GM23338 (cell line): ENCODE data around the gene GMPPB. TPM values are rescaled to one million over a fixed set of nuclear protein-coding genes. Genes with fewer than 3 reads are reported as not detected.

Experiments used
- ATAC-seq: fragments of 200-7000 bp; cut with Tn5 transposase; 3 replicates; pipeline ENCODE4 v1.9.1; 2020
- DNase-seq: peaks from one replicate; pipeline ENCODE4 v3.0.0-alpha.2; 2015; ENCODE audit warnings: low spot score
- H2AFZ ChIP-seq: fragments of 200-600 bp; sonication (generic); 2 replicates; pipeline ENCODE4 v1.8.0; 2016; ENCODE audit warnings: antibody characterized with exemption, mild to moderate bottlenecking, moderate library complexity
- H3F3A ChIP-seq: fragments of 200-600 bp; sonication (generic); replicated peaks from 2 replicates; pipeline ENCODE4 v1.8.0; 2017; ENCODE audit warnings: antibody characterized with exemption, mixed run types, low read depth
- H3K27ac ChIP-seq: fragments of 200-600 bp; sonication (generic); 2 replicates; pipeline ENCODE4 v1.6.1; 2016; ENCODE audit warnings: low read depth
- H3K27me3 ChIP-seq: fragments of 200-600 bp; sonication (generic); 2 replicates; pipeline ENCODE4 v1.8.0; 2016; ENCODE audit warnings: mild to moderate bottlenecking, mixed run types, moderate library complexity; ENCODE audit not compliant: insufficient read depth
- H3K36me3 ChIP-seq: fragments of 200-600 bp; sonication (generic); 2 replicates; pipeline ENCODE4 v1.8.0; 2016; ENCODE audit warnings: mild to moderate bottlenecking; ENCODE audit not compliant: insufficient read depth
- H3K4me1 ChIP-seq: fragments of 200-600 bp; sonication (generic); 2 replicates; pipeline ENCODE4 v1.8.0; 2016; ENCODE audit warnings: mild to moderate bottlenecking, moderate library complexity; ENCODE audit not compliant: insufficient read depth
- H3K4me2 ChIP-seq: fragments of 200-600 bp; sonication (generic); 2 replicates; pipeline ENCODE4 v1.7.1; 2017; ENCODE audit warnings: mixed run types
- H3K4me3 ChIP-seq: fragments of 200-600 bp; sonication (generic); 2 replicates; pipeline ENCODE4 v1.6.1; 2016; ENCODE audit warnings: mixed run types
- H3K79me2 ChIP-seq: fragments of 200-600 bp; sonication (generic); replicated peaks from 2 replicates; pipeline ENCODE4 v1.8.0; 2017; ENCODE audit warnings: mild to moderate bottlenecking; ENCODE audit not compliant: insufficient read depth
- H3K9me2 ChIP-seq: fragments of 200-600 bp; sonication (generic); 2 replicates; pipeline ENCODE4 v1.8.0; 2017; ENCODE audit not compliant: insufficient read depth
- H4K20me1 ChIP-seq: fragments of 200-600 bp; sonication (generic); replicated peaks from 2 replicates; pipeline ENCODE4 v1.8.0; 2017; ENCODE audit warnings: mild to moderate bottlenecking; ENCODE audit not compliant: insufficient read depth
- H3K27ac Mint-ChIP-seq: 2 replicates; pipeline ENCODE4 v1.8.0; 2020; ENCODE audit warnings: inconsistent platforms, mild to moderate bottlenecking, moderate library complexity, mixed read lengths
- H3K27me3 Mint-ChIP-seq: 3 replicates; pipeline ENCODE4 v1.8.0; 2022; ENCODE audit warnings: low read depth, mild to moderate bottlenecking, moderate library complexity, mixed read lengths, inconsistent platforms; ENCODE audit not compliant: insufficient read depth, poor library complexity
- H3K36me3 Mint-ChIP-seq: 3 replicates; pipeline ENCODE4 v1.8.0; 2021; ENCODE audit warnings: low read depth, mild to moderate bottlenecking, inconsistent platforms, moderate library complexity, mixed read lengths
- H3K4me1 Mint-ChIP-seq: 3 replicates; pipeline ENCODE4 v1.8.0; 2020; ENCODE audit warnings: mild to moderate bottlenecking, inconsistent platforms, mixed read lengths
- H3K4me3 Mint-ChIP-seq: 3 replicates; pipeline ENCODE4 v1.8.0; 2021; ENCODE audit warnings: moderate library complexity, mild to moderate bottlenecking, inconsistent platforms, mixed read lengths
- H3K9me3 Mint-ChIP-seq: 3 replicates; pipeline ENCODE4 v1.8.0; 2020; ENCODE audit warnings: moderate library complexity, mild to moderate bottlenecking, inconsistent platforms, mixed read lengths
- CREB1 ChIP-seq: fragments of 250-450 bp; sonication (Bioruptor Pico); IDR thresholded peaks from 2 replicates; pipeline ENCODE4 v1.5.0; 2020; ENCODE audit warnings: low read depth, mild to moderate bottlenecking, moderate library complexity
- CTCF ChIP-seq, 2 experiments: fragments of 200-600 bp in 1 of 2; sonication (generic) in 1 of 2; conservative IDR thresholded peaks; 2 replicates each; pipeline versions ENCODE4 v1.5.1 to v1.6.1; 2016 to 2017; ENCODE audit warnings: antibody characterized with exemption in 2 of 2, low read depth in 2 of 2, mild to moderate bottlenecking in 2 of 2, moderate library complexity in 1 of 2
- ETS1 ChIP-seq: IDR thresholded peaks from 2 replicates; pipeline ENCODE4 v1.6.1; 2016; ENCODE audit warnings: antibody characterized with exemption
- EZH2 ChIP-seq: fragments of 200-600 bp; sonication (generic); IDR thresholded peaks from one replicate; pipeline ENCODE4 v1.8.0; 2017; ENCODE audit warnings: antibody characterized with exemption, mild to moderate bottlenecking, low read depth; ENCODE audit not compliant: unreplicated experiment
- EZH2phosphoT487 ChIP-seq: fragments of 200-600 bp; sonication (generic); IDR thresholded peaks from one replicate; pipeline ENCODE4 v1.8.1; 2018; ENCODE audit warnings: antibody characterized with exemption; ENCODE audit not compliant: unreplicated experiment
- JUNB ChIP-seq: IDR thresholded peaks from one replicate; pipeline ENCODE4 v1.6.1; 2016; ENCODE audit warnings: antibody characterized with exemption; ENCODE audit not compliant: unreplicated experiment
- NANOG ChIP-seq: IDR thresholded peaks from 2 replicates; pipeline ENCODE4 v1.6.1; 2016; ENCODE audit warnings: antibody characterized with exemption, borderline replicate concordance
- POLR2AphosphoS5 ChIP-seq: IDR thresholded peaks from 2 replicates; pipeline ENCODE4 v1.6.1; 2016; ENCODE audit warnings: antibody characterized with exemption, low read depth
- REST ChIP-seq: IDR thresholded peaks from one replicate; pipeline ENCODE4 v1.6.1; 2018; ENCODE audit warnings: antibody characterized with exemption; ENCODE audit not compliant: unreplicated experiment
- STAT1 ChIP-seq: IDR thresholded peaks from one replicate; pipeline ENCODE4 v1.6.1; 2016; ENCODE audit warnings: antibody characterized with exemption; ENCODE audit not compliant: unreplicated experiment
- ZNF114 ChIP-seq: fragments of 250-450 bp; sonication (Bioruptor Pico); IDR thresholded peaks from 2 replicates; pipeline ENCODE4 v1.5.0; 2020; ENCODE audit warnings: mild to moderate bottlenecking, moderate library complexity
- ZNF331 ChIP-seq: fragments of 250-450 bp; sonication (Bioruptor Pico); IDR thresholded peaks from 2 replicates; pipeline ENCODE4 v1.5.0; 2020; ENCODE audit warnings: low read depth, mild to moderate bottlenecking, moderate library complexity
- polyA plus RNA-seq: library from polyadenylated mRNA; unstranded; fragments of >200 nt; fragmentation: Nextera tagmentation; extraction: Ambion mirVana; gene quantifications from 2 replicates; pipeline ENCODE4 v1.2.1, GENCODE V29; 2016
- total RNA-seq: library from RNA; depleted of rRNA; stranded (reverse); fragments of >200 nt; shearing (Covaris generic); gene quantifications from 2 replicates; pipeline ENCODE4 v1.2.3, GENCODE V29; 2014

The GMPPB gene
- total and polyA plus RNA-seq, 2 experiments from 2014 or later = 10.2 to 36.1 TPM

- TF ChIP-seq EZH2phosphoT487 (no peak), NANOG (no peak), CREB1 (no peak), CTCF (conservative IDR thresholded peaks at IDR 0.05; ENCODE audit: low read depth in 2 of 2) (no peak), JUNB (no peak), EZH2 (no peak), ETS1 (no peak), STAT1 (no peak)
Measured at GRCh38 chr3:49747792-49748480, 24.2 kb upstream of the GMPPB start (continued).

- ATAC-seq = no peak
- no peaks in the 10 kb centered on the region for H3K9me2 ChIP-seq
- H3K36me3 ChIP-seq = no peaks in the 10 kb centered on the region
- peaks cover 35% of the 10 kb centered on the region for H3K79me2 ChIP-seq
- H3K27me3 Mint-ChIP-seq = no peaks in the 10 kb centered on the region
- H3K4me1 ChIP-seq = no peaks in the 10 kb centered on the region
- H2AFZ ChIP-seq = no peak overlapping the region
- H3K27ac ChIP-seq = no peak overlapping the region
- no peak overlapping the region for H3K4me3 ChIP-seq
- H3K9me3 Mint-ChIP-seq = no peaks in the 10 kb centered on the region
- no peak overlapping the region for H3K27ac Mint-ChIP-seq
- 0 out of 2 replicates have a peak, but pooled peaks cover 4% of the 10 kb centered on the region for H3F3A ChIP-seq
- H3K4me2 ChIP-seq = no peak overlapping the region
- H4K20me1 ChIP-seq = peaks cover 16% of the 10 kb centered on the region
- H3K4me3 Mint-ChIP-seq = no peak overlapping the region
- no peak for DNase-seq
- H3K4me1 Mint-ChIP-seq = no peaks in the 10 kb centered on the region; the same call in 2 of the 3 replicates
- peaks cover 5% of the 10 kb centered on the region; the same call in 1 of the 3 replicates for H3K36me3 Mint-ChIP-seq
- no peaks in the 10 kb centered on the region for H3K27me3 ChIP-seq
- TF ChIP-seq ZNF331 (CRISPR knock-in tag) = no peak
- TF ChIP-seq POLR2AphosphoS5 = no peak
- TF ChIP-seq STAT1 = no peak
- TF ChIP-seq EZH2phosphoT487 = no peak
- TF ChIP-seq EZH2 = no peak
- TF ChIP-seq REST = no peak
- TF ChIP-seq ETS1 = no peak
- no peak for TF ChIP-seq CREB1
- no peak for TF ChIP-seq JUNB
- TF ChIP-seq ZNF114 (CRISPR knock-in tag) = no peak
- no peak for TF ChIP-seq NANOG
Measured at GRCh38 chr3:49745986-49746385, 22.2 kb upstream of the GMPPB start.
